ENCODE measurements around the gene INCENP. TPM values are rescaled to one million over a fixed set of nuclear protein-coding genes. Genes with fewer than 3 reads are reported as not detected.

Gene INCENP
- total and polyA plus RNA-seq, 7 donors: 4.8 to 20.1 (median 11.6) TPM

DNA sequence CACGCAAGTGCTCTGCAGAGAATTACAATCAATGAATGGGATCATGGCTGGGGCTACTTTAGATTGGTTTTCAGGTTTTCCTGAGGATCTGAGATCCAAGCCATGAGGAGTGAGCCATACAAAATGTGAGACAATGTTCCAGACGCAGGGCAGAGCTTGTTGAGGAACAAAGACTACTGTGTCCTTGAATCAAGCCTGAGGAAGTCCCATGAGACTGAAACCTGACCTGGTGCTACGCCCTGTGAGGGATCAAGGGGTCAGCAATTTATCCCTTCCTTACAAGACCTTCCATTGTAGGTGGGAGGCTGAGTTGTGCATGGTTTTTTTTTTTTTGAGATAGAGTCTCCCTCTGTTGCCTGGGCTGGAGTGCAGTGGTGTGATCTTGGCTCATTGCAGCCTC, 2.1 kb downstream of the INCENP start:
- Histone ChIP-seq H3K36me3 (ENCODE audit: insufficient read depth in 1 of 2, low read depth in 1 of 2) (peaks cover 0 to 29% of the 10 kb centered on the region in 2 donors), H3K9me3 (no peaks in the 10 kb centered on the region), H3K27me3 (ENCODE audit: insufficient read depth in 3 of 3, low read length in 2 of 3) (no peaks in the 10 kb centered on the region), H3K4me3 (no peak overlapping the region), H3K4me1 (peaks cover 12% of the 10 kb centered on the region), H3K27ac (no peak overlapping the region)
- no peak for ATAC-seq
- 34 to 58% (median 42%) methylated on average over 3 of the region's 3 CpGs for WGBS, 3 donors
- DNase-seq: no peak
- no peak for TF ChIP-seq CTCF (IDR thresholded peaks at IDR 0.05)
- intact Hi-C loops (cut with DNase I): no loop called here

DNA sequence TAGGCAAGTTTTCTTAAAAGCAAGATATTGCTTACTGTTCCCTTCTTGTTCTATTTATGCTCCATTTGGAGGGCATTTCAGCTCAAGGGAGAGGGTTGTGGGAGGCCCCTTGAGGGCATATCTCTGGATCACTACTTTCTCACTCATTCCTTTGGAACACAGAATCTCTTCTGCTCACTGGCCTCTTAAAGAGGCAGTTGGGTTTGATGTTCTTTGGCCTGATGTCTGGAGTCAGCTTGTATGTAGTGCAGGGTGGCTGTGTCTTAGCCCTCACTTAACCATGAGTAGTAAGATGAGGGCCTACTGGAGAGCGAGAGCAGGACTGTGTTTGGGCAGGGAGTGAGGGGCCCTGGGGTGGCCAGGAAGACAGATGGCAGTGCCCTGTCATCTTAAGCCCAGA, 3.6 kb downstream of the INCENP start:
- peaks cover 12% of the 10 kb centered on the region for H3K4me1 ChIP-seq
- H3K4me3 ChIP-seq: no peak overlapping the region
- no peak for DNase-seq
- H3K9me3 ChIP-seq: no peaks in the 10 kb centered on the region
- WGBS, 3 donors: 96 to 100% (median 96%) methylated on average over 1 of the region's 1 CpG
- no peak for TF ChIP-seq CTCF (IDR thresholded peaks at IDR 0.05)
- intact Hi-C loops (cut with DNase I): no loop called here
- ATAC-seq: no peak
- H3K27me3 ChIP-seq (ENCODE audit: insufficient read depth in 3 of 3, low read length in 2 of 3): no peaks in the 10 kb centered on the region
- H3K27ac ChIP-seq: no peak overlapping the region
- H3K36me3 ChIP-seq (ENCODE audit: insufficient read depth in 1 of 2, low read depth in 1 of 2): peaks cover 0 to 32% of the 10 kb centered on the region in 2 donors

DNA sequence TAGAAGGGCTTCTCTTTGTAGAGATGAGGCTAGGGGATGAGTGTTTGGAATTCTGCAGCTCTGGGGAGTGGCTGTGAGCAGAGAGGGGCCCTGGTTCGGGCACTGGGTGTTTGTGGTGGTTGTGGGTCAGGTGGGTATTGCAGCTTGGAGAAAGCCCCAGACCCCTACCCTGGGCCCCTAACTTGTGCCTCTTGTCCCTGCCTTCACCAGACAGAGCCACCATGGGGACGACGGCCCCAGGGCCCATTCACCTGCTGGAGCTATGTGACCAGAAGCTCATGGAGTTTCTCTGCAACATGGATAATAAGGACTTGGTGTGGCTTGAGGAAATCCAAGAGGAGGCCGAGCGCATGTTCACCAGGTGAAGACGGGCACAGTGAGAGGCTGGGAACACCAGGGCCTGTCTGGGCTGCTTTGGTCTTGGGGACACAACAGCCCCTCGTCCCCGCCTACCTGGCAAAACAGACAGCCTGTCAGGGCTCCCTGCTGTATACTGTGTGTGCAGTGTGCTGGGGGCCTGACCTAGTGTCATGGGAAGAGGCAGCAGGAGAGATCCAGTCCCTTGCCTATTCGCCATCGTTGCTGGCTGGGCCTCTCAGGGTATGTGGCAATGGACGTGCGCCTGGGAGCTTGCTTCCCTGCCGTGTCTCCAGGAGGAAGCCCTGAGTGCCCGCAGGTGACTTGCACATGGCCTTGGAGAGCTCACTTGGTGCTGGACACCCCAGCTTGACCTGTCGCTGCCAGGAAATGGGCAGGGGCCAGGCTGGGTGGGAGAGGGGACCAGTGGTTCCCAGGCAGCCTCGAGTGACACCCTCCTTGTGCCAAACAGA, 4.3 kb downstream of the INCENP start:
- H3K27me3 ChIP-seq (ENCODE audit: insufficient read depth in 3 of 3, low read length in 2 of 3): no peaks in the 10 kb centered on the region
- H3K36me3 ChIP-seq (ENCODE audit: insufficient read depth in 1 of 2, low read depth in 1 of 2): peaks cover 0 to 32% of the 10 kb centered on the region in 2 donors
- ATAC-seq (no peak), DNase-seq (no peak)
- WGBS, 3 donors: 91 to 93% (median 91%) methylated on average over 16 of the region's 16 CpGs
- intact Hi-C loops (cut with DNase I): no loop called here
- no peak overlapping the region for H3K27ac ChIP-seq
- no peak overlapping the region for H3K4me3 ChIP-seq
- TF ChIP-seq CTCF (IDR thresholded peaks at IDR 0.05): no peak
- no peaks in the 10 kb centered on the region for H3K9me3 ChIP-seq
- peaks cover 12% of the 10 kb centered on the region for H3K4me1 ChIP-seq

GRCh38 chr11:62128835-62129234, 5.0 kb downstream of the INCENP start:
- H3K36me3 ChIP-seq (ENCODE audit: insufficient read depth in 1 of 2, low read depth in 1 of 2): peaks cover 0 to 32% of the 10 kb centered on the region in 2 donors

More at GRCh38 chr11:62128835-62129234, 5.0 kb downstream of the INCENP start:
- no peak for TF ChIP-seq CTCF (IDR thresholded peaks at IDR 0.05)
- intact Hi-C loops (cut with DNase I): no loop called here
- 92 to 94% (median 93%) methylated on average over 7 of the region's 7 CpGs for WGBS, 3 donors
- H3K4me3 ChIP-seq: no peak overlapping the region
- no peak for ATAC-seq
- H3K4me1 ChIP-seq: peaks cover 12% of the 10 kb centered on the region
- no peak for DNase-seq
- no peak overlapping the region for H3K27ac ChIP-seq
- H3K27me3 ChIP-seq (ENCODE audit: insufficient read depth in 3 of 3, low read length in 2 of 3): no peaks in the 10 kb centered on the region
- H3K9me3 ChIP-seq: no peaks in the 10 kb centered on the region
